Loucy (cell line): ENCODE results near the gene ANP32A.

ENCODE experiments used
- H2AFZ ChIP-seq: fragments of 200-600 bp; sonication (generic); 2 replicates; pipeline ENCODE4 v1.6.0; 2016; ENCODE audit warnings: antibody characterized with exemption, mild to moderate bottlenecking, low read length, moderate library complexity
- H3F3A ChIP-seq: fragments of 200-600 bp; 2 replicates; pipeline ENCODE4 v1.6.0; 2016; ENCODE audit warnings: antibody characterized with exemption, low read depth, mild to moderate bottlenecking
- H3K27me3 ChIP-seq: fragments of 200-600 bp; sonication (generic); 2 replicates; pipeline ENCODE4 v1.6.1; 2014; ENCODE audit warnings: low read length, mild to moderate bottlenecking; ENCODE audit not compliant: insufficient read depth, poor library complexity, severe bottlenecking
- H3K36me3 ChIP-seq: fragments of 200-600 bp; sonication (generic); 2 replicates; pipeline ENCODE4 v1.6.1; 2016; ENCODE audit warnings: low read length; ENCODE audit not compliant: insufficient read depth
- H3K4me1 ChIP-seq: fragments of 200-600 bp; sonication (generic); 2 replicates; pipeline ENCODE4 v1.5.1; 2014; ENCODE audit warnings: low read length, mild to moderate bottlenecking; ENCODE audit not compliant: insufficient read depth, poor library complexity, severe bottlenecking
- H3K4me2 ChIP-seq: fragments of 200-600 bp; sonication (generic); 2 replicates; pipeline ENCODE4 v1.6.0; 2014; ENCODE audit warnings: antibody characterized with exemption, low read length, low read depth, mild to moderate bottlenecking; ENCODE audit not compliant: poor library complexity, severe bottlenecking
- H3K4me3 ChIP-seq: fragments of 200-600 bp; sonication (generic); 2 replicates; pipeline ENCODE4 v1.5.1; 2014; ENCODE audit warnings: low read length, mild to moderate bottlenecking, mixed read lengths; ENCODE audit not compliant: poor library complexity, severe bottlenecking
- H3K79me2 ChIP-seq: fragments of 200-600 bp; sonication (generic); 2 replicates; pipeline ENCODE4 v1.6.1; 2014; ENCODE audit warnings: low read length; ENCODE audit not compliant: insufficient read depth
- H3K9ac ChIP-seq: fragments of 200-600 bp; sonication (generic); 2 replicates; pipeline ENCODE4 v1.6.0; 2014; ENCODE audit warnings: mild to moderate bottlenecking, low read depth, low read length, moderate library complexity; ENCODE audit not compliant: poor library complexity, severe bottlenecking
- H3K9me2 ChIP-seq: fragments of 200-600 bp; sonication (generic); replicated peaks from 2 replicates; pipeline ENCODE4 v1.6.1; 2016; ENCODE audit warnings: low read depth, low read length, mixed read lengths
- H3K9me3 ChIP-seq: fragments of 200-600 bp; sonication (generic); 2 replicates; pipeline ENCODE4 v1.6.1; 2014; ENCODE audit warnings: mild to moderate bottlenecking, antibody characterized with exemption, low read length, low read depth; ENCODE audit not compliant: insufficient read depth
- H4K20me1 ChIP-seq: fragments of 200-600 bp; sonication (generic); 2 replicates; pipeline ENCODE4 v1.6.0; 2014; ENCODE audit warnings: antibody characterized with exemption, low read length, mild to moderate bottlenecking; ENCODE audit not compliant: insufficient read depth, poor library complexity, severe bottlenecking
- CTCF ChIP-seq: fragments of 200-600 bp; sonication (generic); conservative IDR thresholded peaks from 2 replicates; pipeline ENCODE4 v1.5.1; 2014; ENCODE audit warnings: mild to moderate bottlenecking, antibody characterized with exemption, low read length
- EZH2phosphoT487 ChIP-seq: fragments of 200-600 bp; IDR thresholded peaks from 2 replicates; pipeline ENCODE4 v1.6.1; 2018; ENCODE audit warnings: antibody characterized with exemption, mild to moderate bottlenecking, moderate library complexity, borderline replicate concordance

The ANP32A gene

GRCh38 chr15:68767833-68768232 lies 52.9 kb downstream of the ANP32A start:
- Histone ChIP-seq H3K4me2 (no peak overlapping the region), H2AFZ (no peak overlapping the region), H3K9ac (no peak overlapping the region), H3K79me2 (no peaks in the 10 kb centered on the region), H3F3A (no peaks in the 10 kb centered on the region), H3K4me1 (no peaks in the 10 kb centered on the region), H3K9me2 (no peaks in the 10 kb centered on the region), H4K20me1 (no peaks in the 10 kb centered on the region), H3K4me3 (no peak overlapping the region), H3K36me3 (no peaks in the 10 kb centered on the region), H3K27me3 (no peaks in the 10 kb centered on the region), H3K9me3 (no peaks in the 10 kb centered on the region)
- no peak for TF ChIP-seq CTCF
- TF ChIP-seq EZH2phosphoT487: no peak

GRCh38 chr15:68765602-68766368 lies 54.9 kb downstream of the ANP32A start:
- Histone ChIP-seq H3K9me3 (no peaks in the 10 kb centered on the region), H2AFZ (no peak overlapping the region), H3K4me3 (no peak overlapping the region), H3K9me2 (no peaks in the 10 kb centered on the region), H3K4me2 (no peak overlapping the region), H3K27me3 (no peaks in the 10 kb centered on the region), H4K20me1 (no peaks in the 10 kb centered on the region), H3F3A (no peaks in the 10 kb centered on the region), H3K79me2 (no peaks in the 10 kb centered on the region), H3K4me1 (no peaks in the 10 kb centered on the region), H3K9ac (no peak overlapping the region), H3K36me3 (no peaks in the 10 kb centered on the region)
- TF ChIP-seq CTCF: no peak
- no peak for TF ChIP-seq EZH2phosphoT487

GRCh38 chr15:68764090-68764489 lies 56.6 kb downstream of the ANP32A start:
- Histone ChIP-seq H3K4me1 (no peaks in the 10 kb centered on the region), H3K9ac (no peak overlapping the region), H3K27me3 (no peaks in the 10 kb centered on the region), H4K20me1 (no peaks in the 10 kb centered on the region), H3K9me2 (no peaks in the 10 kb centered on the region), H3K9me3 (no peaks in the 10 kb centered on the region), H3K4me3 (no peak overlapping the region), H3K79me2 (no peaks in the 10 kb centered on the region), H2AFZ (no peak overlapping the region), H3F3A (no peaks in the 10 kb centered on the region), H3K4me2 (no peak overlapping the region), H3K36me3 (no peaks in the 10 kb centered on the region)
- no peak for TF ChIP-seq EZH2phosphoT487
- TF ChIP-seq CTCF: no peak
